ENCODE data around the gene LAMB4. TPM values are rescaled to one million over a fixed set of nuclear protein-coding genes. Genes with fewer than 3 reads are reported as not detected.

The LAMB4 gene
- total and polyA plus RNA-seq, 2 of the 8 experiments (the other 6 are each of a cell fraction or from before 2014, with no cell fraction given): not detected

- H4K8ac ChIP-seq (ENCODE audit: extremely low read depth, insufficient read depth, low read length): no peak overlapping the region
- no peak overlapping the region for H3K56ac ChIP-seq (replicated peaks; ENCODE audit: insufficient read length, low read depth, low read length)
- no peaks in the 10 kb centered on the region for H3K79me2 ChIP-seq (ENCODE audit: control insufficient read depth in 1 of 2, insufficient read depth in 2 of 2, low read length in 2 of 2)
- no peak overlapping the region for H3K27ac ChIP-seq (ENCODE audit: low read depth, low read length)
- H3K4me1 ChIP-seq (replicated peaks in 1 of 4; ENCODE audit: control insufficient read depth in 3 of 4, insufficient read depth in 4 of 4, low read length in 3 of 4): no peaks in the 10 kb centered on the region
- no peaks in the 10 kb centered on the region for H3K23me2 ChIP-seq (ENCODE audit: low read depth, low read length)
- no peak for FAIRE-seq
- H3K23ac ChIP-seq (ENCODE audit: insufficient read length): no peak overlapping the region
- ChIA-PET POLR2A (ENCODE audit: partially characterized antibody) (no interaction called here), CTCF (ENCODE audit: partially characterized antibody) (interaction anchor here (0.6 to 4.3 kb wide), 10 partner anchors 9 to 1402 kb away, joined by 3 to 35 read pairs (median 4); partner anchors contain the start of gene LAMB4)
- no peak overlapping the region for H2AK5ac ChIP-seq (ENCODE audit: low read depth, low read length)
- H2BK15ac ChIP-seq (ENCODE audit: low read length): no peak overlapping the region
- no peak overlapping the region for H3K18ac ChIP-seq (ENCODE audit: extremely low read depth, low read length)
- H3K4me2 ChIP-seq (ENCODE audit: insufficient read depth in 1 of 2, low read depth in 2 of 2, low read length in 2 of 2): no peak overlapping the region
- H2BK120ac ChIP-seq (replicated peaks; ENCODE audit: low read depth, low read length): no peak overlapping the region
- H3K79me1 ChIP-seq (ENCODE audit: low read depth, low read length): no peaks in the 10 kb centered on the region
- H3K27me3 ChIP-seq (replicated peaks in 1 of 4; ENCODE audit: control insufficient read depth in 3 of 4, extremely low read depth in 1 of 4, insufficient read depth in 3 of 4, low read length in 3 of 4): no peaks in the 10 kb centered on the region
- H3K9me3 ChIP-seq (ENCODE audit: insufficient read depth in 2 of 2, low read depth in 1 of 2, low read length in 1 of 2): no peaks in the 10 kb centered on the region
- no peak overlapping the region for H4K91ac ChIP-seq (replicated peaks; ENCODE audit: insufficient read length, low read length)
- H3K14ac ChIP-seq (ENCODE audit: insufficient read length): no peak overlapping the region
- H2AFZ ChIP-seq (ENCODE audit: low read length): no peak overlapping the region
- H4K5ac ChIP-seq (ENCODE audit: insufficient read length, low read depth, low read length): no peak overlapping the region
- no peak overlapping the region for H2BK12ac ChIP-seq (ENCODE audit: low read depth, low read length)
- H2BK20ac ChIP-seq (ENCODE audit: low read length): no peak overlapping the region
- H3K36me3 ChIP-seq (ENCODE audit: control insufficient read depth in 2 of 4, insufficient read depth in 4 of 4, low read length in 3 of 4): no peaks in the 10 kb centered on the region
- no peak for DNase-seq (ENCODE audit: low read depth in 1 of 2, low spot score in 2 of 2)
- H3K9ac ChIP-seq (replicated peaks in 1 of 4; ENCODE audit: extremely low read depth in 1 of 4, low read depth in 3 of 4, low read length in 3 of 4): no peak overlapping the region
- no peak overlapping the region for H3K4ac ChIP-seq (replicated peaks; ENCODE audit: insufficient read length, low read depth, low read length)
- H3K4me3 ChIP-seq (ENCODE audit: extremely low read depth in 1 of 4, insufficient read depth in 2 of 4, low read depth in 3 of 4, low read length in 4 of 4): no peak overlapping the region
- TF ChIP-seq SRF (IDR thresholded peaks at IDR 0.05; ENCODE audit: low read depth, low read length) (no peak), TEAD4 (IDR thresholded peaks at IDR 0.05; ENCODE audit: low read depth, low read length) (peak; percentile 58; the same call in 1 of the 2 replicates), CTCF (IDR thresholded peaks at IDR 0.05; ENCODE audit: control extremely low read depth in 1 of 3, insufficient read depth in 1 of 3, low read depth in 1 of 3, low read length in 3 of 3) (peak in 2 of 3 experiments; percentile 15 to 45; a peak in 1 of 4 replicates), ATF2 (IDR thresholded peaks at IDR 0.05; ENCODE audit: low read length) (no peak), SP1 (IDR thresholded peaks at IDR 0.05; ENCODE audit: low read depth, low read length) (no peak), SP4 (IDR thresholded peaks at IDR 0.05; ENCODE audit: low read length) (no peak)
- 88% methylated on average over 2 of the region's 2 CpGs; no CpG with 5 or more reads in 1 of the 2 experiments for WGBS, 2 experiments (ENCODE audit: extremely low coverage in 1 of 2, insufficient coverage in 1 of 2, insufficient read length in 1 of 2, insufficient replicate concordance in 2 of 2, low coverage in 1 of 2, low lambda C conversion rate in 2 of 2, missing lambda C conversion rate in 1 of 2)
- H4K20me1 ChIP-seq (replicated peaks in 1 of 2; ENCODE audit: control insufficient read depth in 1 of 2, insufficient read depth in 2 of 2, low read length in 2 of 2): no peaks in the 10 kb centered on the region
- H2BK5ac ChIP-seq (ENCODE audit: low read depth, low read length): no peak overlapping the region
Measured at GRCh38 chr7:108118959-108119358, 11.2 kb downstream of the LAMB4 start.

All from H1 (cell line).